Measurements from ENCODE around the gene SDR9C7.
"Not testable (repeated sequence)": the region's sequence is repeated elsewhere in the genome, so short reads cannot be mapped to it uniquely, and the experiment has no call there.

Gene SDR9C7

GRCh38 chr12:56933826-56934625 lies at the start of gene SDR9C7:
SDR9C7 (minus strand) TSS chr12:56934408; CDS start chr12:56934261, 147 bp downstream.
- DNase-seq: no peak

DNA sequence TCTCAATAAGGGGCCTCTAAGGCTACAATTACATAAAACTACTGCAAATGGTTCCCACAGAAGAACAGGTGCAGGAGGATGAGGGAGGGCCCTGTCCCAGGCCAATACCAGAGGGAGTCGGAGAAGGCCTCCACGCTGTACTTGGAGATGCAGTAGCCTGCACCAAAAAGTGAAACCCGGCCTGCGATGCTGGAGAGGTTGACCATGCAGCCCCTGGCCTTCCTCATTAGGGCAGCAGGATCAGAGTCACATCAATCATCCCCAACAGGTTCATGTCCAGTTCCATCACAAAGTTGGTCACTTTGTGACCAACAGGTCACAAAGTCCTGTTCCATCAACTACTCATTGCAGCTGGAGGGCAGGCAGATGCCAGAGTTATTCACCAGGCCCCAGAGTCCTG lies 49.2 kb upstream of the SDR9C7 start:
- DNase-seq: no peak

GRCh38 chr12:56982578-56983236 lies 48.5 kb upstream of the SDR9C7 start:
- not testable (repeated sequence) for DNase-seq

GRCh38 chr12:56980941-56981530 lies 46.8 kb upstream of the SDR9C7 start:
- no peak for DNase-seq

- DNase-seq: no peak
These were observed 46.1 kb upstream of the SDR9C7 start for GRCh38 chr12:56980268-56980667.

DNA sequence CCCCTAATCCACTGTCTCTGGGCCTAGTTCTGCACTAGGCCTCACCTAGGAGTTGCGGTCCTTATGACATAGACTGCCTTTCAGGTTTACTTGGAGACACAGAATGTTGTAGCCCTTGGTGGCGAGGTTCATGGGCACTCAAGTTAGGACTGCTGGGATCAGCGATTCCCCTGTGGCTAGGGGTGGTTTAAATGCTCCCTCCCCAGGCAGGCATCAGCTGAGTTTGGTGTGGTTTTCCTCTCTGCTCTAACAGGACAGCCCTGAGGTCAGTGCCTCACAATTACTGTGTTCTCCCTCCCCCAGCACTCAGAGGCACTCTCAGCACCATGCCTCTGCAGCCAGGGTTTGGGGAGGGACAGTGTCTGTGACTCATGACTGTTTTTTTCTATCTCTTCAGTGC lies 45.4 kb upstream of the SDR9C7 start:
- no peak for DNase-seq

DNA sequence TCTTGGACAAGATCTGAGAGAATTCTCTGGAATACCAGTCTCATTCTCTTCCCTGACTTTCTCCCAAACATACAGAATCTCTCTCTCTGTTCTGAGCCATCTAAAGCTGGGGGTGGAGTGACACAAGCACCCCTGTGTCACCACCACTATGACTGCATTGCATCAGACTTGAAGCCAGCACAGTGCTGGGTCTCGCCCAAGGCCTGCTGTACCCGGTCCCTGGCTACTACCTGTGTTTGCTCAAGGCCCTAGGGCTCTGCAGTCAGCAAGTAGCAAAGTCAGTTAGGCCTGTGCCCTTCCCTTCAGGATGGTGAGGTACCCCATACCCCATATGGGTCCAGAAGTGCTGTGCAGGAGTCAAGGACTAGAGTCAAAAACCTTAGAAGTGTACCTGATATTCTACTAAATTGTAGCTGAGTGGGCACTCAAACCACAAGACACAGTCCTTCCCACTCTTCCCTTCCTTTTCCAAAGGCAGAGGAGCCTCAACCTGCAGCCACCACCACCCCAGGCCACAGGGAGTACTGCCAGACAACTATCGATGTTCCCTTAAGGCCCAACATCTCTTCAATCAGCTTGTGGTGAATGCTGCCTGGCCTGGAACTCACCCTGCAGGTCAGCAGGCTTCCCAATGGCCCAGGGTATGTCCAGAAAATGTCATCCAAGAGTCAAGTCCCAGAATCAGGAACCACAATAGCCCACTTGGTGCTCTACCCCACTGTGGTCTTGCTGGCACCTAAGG lies 44.4 kb upstream of the SDR9C7 start:
- DNase-seq: no peak

- DNase-seq: not testable (repeated sequence)
These were observed 43.2 kb upstream of the SDR9C7 start for GRCh38 chr12:56977361-56977760.

DNA sequence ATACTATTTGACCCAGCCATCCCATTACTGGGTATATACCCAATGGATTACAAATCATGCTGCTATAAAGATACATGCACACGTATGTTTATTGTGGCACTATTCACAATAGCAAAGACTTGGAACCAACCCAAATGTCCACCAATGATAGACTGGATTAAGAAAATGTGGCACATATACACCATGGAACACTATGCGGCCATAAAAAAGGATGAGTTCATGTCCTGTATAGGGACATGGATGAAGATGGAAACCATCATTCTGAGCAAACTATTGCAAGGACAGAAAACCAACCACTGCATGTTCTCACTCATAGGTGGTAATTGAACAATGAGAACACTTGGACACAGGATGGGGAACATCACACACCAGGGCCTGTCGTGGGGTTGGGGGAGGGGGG lies 40.0 kb upstream of the SDR9C7 start:
- DNase-seq: not testable (repeated sequence)

DNA sequence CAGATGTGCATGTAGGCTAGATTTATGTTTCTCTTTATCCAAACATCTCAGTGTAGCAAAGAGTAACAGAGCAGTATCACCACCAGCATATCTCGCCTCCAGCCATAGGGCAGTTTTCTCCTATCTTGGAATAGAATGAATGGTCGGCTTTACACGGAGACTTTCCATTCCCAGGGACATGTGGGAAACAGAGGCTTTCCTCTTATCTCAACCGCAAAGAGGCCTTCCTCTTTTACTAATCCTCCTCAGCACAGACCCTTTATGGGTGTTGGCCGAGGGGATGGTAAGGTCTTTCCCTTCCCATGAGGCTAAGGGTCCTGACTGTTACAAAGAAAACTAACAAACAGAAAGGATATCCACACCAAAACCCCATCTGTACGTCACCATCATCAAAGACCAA lies 34.7 kb upstream of the SDR9C7 start:
- DNase-seq: not testable (repeated sequence)

- not testable (repeated sequence) for DNase-seq
These were observed 31.9 kb upstream of the SDR9C7 start for GRCh38 chr12:56965997-56966642.

GRCh38 chr12:56965124-56965523 lies 30.9 kb upstream of the SDR9C7 start:
- DNase-seq: not testable (repeated sequence)

- not testable (repeated sequence) for DNase-seq
These were observed 29.3 kb upstream of the SDR9C7 start for GRCh38 chr12:56963557-56963956.

DNA sequence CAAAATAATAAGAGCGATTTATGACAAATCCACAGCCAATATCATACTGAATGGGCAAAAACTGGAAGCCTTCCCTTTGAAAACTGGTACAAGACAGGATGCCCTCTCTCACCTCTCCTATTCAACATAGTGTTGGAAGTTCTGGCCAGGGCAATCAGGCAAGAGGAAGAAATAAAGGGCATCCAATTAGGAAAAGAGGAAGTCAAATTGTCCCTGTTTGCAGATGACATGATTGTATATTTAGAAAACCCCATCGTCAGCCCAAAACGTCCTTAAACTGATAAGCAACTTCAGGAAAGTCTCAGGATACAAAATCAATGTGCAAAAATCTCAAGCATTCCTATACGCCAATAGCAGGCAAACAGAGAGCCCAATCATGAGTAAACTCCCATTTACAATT lies 28.0 kb upstream of the SDR9C7 start:
- not testable (repeated sequence) for DNase-seq

- no peak for DNase-seq
These were observed 24.2 kb upstream of the SDR9C7 start for GRCh38 chr12:56958422-56958821.

- DNase-seq: no peak
These were observed 23.2 kb upstream of the SDR9C7 start, which contains the start of gene RDH16 for GRCh38 chr12:56957229-56958052. RDH16 (minus strand) TSS chr12:56957608; CDS start chr12:56957462, 146 bp downstream.

DNA sequence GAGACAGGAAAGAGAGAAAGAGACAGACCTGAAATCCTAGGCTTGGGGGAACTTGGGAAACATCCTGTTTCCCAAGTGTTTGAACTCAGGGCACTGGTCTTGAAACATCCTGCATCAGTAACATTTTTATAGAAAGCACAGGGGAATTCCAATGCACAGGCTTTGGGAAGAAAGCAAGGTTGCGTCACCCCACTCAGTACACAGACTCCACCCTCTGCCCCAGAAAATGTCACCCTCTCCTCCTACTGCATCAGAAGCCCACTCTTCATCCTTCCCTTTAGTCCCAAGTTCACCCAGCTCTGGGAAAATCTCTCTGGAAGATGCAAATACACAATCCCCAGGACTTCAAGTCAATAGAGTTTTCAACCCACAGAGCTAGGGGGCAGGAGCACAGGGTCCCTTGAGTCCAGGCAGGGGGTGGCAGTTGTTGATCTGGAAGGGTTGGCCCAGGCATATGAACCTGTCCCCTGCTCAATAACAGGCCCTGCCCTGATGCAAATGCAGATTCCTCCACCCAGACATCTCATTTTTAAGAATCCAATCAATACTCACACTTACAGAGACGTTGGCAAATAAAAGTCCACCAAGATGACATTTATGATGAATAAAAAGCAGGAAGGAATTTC lies 21.5 kb upstream of the SDR9C7 start:
- no peak for DNase-seq

DNA sequence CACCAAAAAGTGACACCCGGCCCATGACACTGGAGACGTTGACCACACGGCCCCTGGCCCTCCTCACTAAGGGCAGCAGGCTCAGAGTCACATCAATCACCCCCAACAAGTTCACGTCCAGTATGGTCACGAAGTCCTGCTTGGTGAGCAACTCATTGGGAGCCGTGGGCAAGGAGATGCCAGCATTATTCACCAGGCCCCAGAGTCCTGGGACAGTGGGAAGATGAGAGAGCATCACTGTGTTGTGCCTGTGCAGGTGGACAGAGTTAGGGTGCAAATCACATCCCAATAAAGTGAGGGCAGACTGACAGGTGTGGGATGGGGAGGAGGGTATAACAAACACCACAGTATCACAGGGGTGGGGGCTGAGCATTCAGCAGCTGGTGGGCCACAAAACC lies 20.7 kb upstream of the SDR9C7 start:
- no peak for DNase-seq

DNA sequence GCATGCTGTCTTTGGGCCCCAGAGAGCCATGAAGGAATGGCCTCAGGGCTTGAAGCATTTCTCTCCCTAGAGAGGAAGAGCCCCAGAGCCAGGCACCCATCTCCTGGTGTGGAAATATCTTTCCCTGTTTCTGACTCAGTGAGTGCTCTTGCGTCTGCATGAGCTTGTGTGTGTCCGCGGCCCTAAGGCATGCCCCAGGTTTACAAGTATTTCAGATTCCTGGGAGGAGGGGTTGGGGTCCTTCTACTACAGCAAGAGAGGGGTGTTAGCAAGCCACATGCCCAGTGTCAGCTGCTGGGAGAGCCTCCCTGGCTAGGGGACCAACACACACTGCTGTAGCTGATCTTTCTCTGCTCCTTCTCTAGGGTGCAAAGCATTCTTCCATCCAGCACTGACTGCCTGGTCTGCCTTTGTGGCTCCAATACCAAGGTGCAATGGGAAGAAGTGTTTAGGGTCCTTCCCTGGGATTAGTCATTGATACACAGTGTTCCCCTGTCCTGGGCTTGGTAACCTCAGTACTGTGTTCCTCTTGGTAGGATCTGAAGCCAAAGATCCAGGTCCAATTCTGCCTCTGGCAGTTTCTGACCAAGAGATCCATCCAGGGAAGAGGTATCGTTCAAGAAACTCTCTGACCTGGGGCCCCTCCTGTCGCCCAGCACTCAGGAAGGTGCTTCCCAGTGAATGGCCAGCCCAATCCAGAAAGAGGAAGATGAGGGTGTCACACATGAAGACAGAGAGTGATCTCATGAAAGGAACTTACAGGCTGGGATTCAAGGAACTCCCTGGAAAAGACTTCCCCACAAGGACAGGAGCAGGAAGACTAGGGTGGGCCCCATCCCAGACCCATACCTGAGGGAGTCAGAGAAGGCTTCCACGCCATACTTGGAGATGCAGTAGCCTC lies 20.1 kb upstream of the SDR9C7 start:
- no peak for DNase-seq

DNA sequence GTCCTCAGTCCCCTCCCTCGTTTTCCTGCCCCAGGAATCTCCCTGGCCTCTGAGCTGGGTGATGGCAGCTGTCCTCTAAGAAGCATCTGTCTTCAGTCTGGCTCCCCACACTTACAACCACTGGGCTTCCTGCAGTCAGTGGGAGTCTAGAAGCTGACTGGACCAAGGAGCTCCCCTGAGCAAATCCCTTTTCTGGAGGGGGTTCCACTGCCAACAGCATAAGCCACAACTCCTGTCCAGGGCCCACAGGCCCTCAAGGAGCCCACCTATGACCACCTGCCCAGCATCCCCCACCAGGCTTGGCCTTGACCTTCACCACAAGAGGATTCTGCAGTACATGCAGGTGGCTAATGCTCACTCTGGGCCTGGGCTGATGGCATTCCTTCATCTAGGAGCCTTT lies 19.1 kb upstream of the SDR9C7 start:
- no peak for DNase-seq
